Measurements from ENCODE around the gene UPP1. TPM values are rescaled to one million over a fixed set of nuclear protein-coding genes. Genes with fewer than 3 reads are reported as not detected.

UPP1 gene
- total and polyA plus RNA-seq, 2 of the 13 experiments (the other 11 are each of a cell fraction or from before 2014, with no cell fraction given), result 5.7 to 9.8 TPM

DNA sequence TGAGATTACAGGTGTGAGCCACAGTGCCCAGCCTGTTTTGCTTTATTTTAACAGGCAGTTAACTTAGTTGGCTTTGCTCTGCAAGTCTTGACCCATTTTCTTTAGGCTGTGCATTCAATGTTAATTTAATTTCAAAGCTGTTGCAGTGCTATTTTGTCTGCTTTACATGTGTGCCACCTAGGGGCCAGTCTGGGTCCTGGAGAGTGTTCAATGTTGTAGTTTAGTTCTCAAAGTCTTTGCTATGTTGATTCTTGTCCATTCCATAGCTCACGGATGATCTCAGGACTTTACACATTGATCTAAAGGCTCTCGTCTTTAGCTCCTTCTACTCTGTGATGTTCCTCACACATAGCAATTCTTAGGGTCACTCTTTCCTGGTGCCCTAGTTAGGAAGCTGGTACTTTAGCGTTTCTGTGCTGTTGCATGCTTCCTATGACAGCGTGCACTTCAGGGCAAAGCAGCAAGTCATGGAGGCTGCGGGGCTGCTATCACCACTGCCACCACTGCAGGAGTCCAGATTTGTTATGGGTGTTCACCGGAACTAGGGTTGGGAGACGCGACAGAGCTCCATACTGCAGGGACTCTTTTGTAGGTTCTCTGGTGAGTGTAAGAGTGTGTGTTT is 65.8 kb downstream of the UPP1 start (continued):
- TF ChIP-seq JUNB (CRISPR knock-in tag; IDR thresholded peaks at IDR 0.05; ENCODE audit: borderline replicate concordance) (no peak), HOXD1 (CRISPR knock-in tag; IDR thresholded peaks at IDR 0.05) (no peak), ZNF772 (CRISPR knock-in tag; IDR thresholded peaks at IDR 0.05) (no peak), ZBTB3 (CRISPR knock-in tag; IDR thresholded peaks at IDR 0.05; ENCODE audit: borderline replicate concordance, low read depth) (no peak), SALL2 (CRISPR knock-in tag; IDR thresholded peaks at IDR 0.05) (no peak), ZNF296 (CRISPR knock-in tag; conservative IDR thresholded peaks at IDR 0.05) (no peak), REPIN1 (CRISPR knock-in tag; IDR thresholded peaks at IDR 0.05; ENCODE audit: borderline replicate concordance, low read depth) (peak; percentile 24; the same call in 1 of the 2 replicates), ZNF20 (CRISPR knock-in tag; IDR thresholded peaks at IDR 0.05) (no peak), ZNF501 (CRISPR knock-in tag; IDR thresholded peaks at IDR 0.05) (no peak), ZNF607 (CRISPR knock-in tag; IDR thresholded peaks at IDR 0.05; ENCODE audit: borderline replicate concordance) (no peak), YEATS2 (CRISPR knock-in tag; IDR thresholded peaks at IDR 0.05; ENCODE audit: borderline replicate concordance) (no peak), MXI1 (IDR thresholded peaks at IDR 0.05; ENCODE audit: borderline replicate concordance, low read depth, low read length) (no peak), ATF1 (CRISPR knock-in tag; IDR thresholded peaks at IDR 0.05) (no peak), ZKSCAN8 (CRISPR knock-in tag; IDR thresholded peaks at IDR 0.05; ENCODE audit: borderline replicate concordance) (peak; percentile 47; the same call in 1 of the 2 replicates), ZNF234 (CRISPR knock-in tag; conservative IDR thresholded peaks at IDR 0.05) (no peak), POGZ (CRISPR knock-in tag; IDR thresholded peaks at IDR 0.05) (no peak), ZNF383 (CRISPR knock-in tag; IDR thresholded peaks at IDR 0.05; ENCODE audit: borderline replicate concordance) (no peak), KLF6 (CRISPR knock-in tag; IDR thresholded peaks at IDR 0.05) (no peak), ZNF891 (CRISPR knock-in tag; IDR thresholded peaks at IDR 0.05) (no peak), ZNF839 (CRISPR knock-in tag; IDR thresholded peaks at IDR 0.05; ENCODE audit: borderline replicate concordance) (no peak), HNF4A (CRISPR knock-in tag; IDR thresholded peaks at IDR 0.05) (peak; percentile 43), POLR2AphosphoS5 (IDR thresholded peaks at IDR 0.05; ENCODE audit: low read depth, low read length) (no peak), EP300 (IDR thresholded peaks at IDR 0.05; ENCODE audit: low read depth in 2 of 2, low read length in 2 of 2) (no peak), EP300 (CRISPR knock-in tag; IDR thresholded peaks at IDR 0.05; ENCODE audit: borderline replicate concordance) (no peak), ZNF326 (CRISPR knock-in tag; IDR thresholded peaks at IDR 0.05; ENCODE audit: borderline replicate concordance) (no peak)
- TF ChIP-seq, protein P1, sequence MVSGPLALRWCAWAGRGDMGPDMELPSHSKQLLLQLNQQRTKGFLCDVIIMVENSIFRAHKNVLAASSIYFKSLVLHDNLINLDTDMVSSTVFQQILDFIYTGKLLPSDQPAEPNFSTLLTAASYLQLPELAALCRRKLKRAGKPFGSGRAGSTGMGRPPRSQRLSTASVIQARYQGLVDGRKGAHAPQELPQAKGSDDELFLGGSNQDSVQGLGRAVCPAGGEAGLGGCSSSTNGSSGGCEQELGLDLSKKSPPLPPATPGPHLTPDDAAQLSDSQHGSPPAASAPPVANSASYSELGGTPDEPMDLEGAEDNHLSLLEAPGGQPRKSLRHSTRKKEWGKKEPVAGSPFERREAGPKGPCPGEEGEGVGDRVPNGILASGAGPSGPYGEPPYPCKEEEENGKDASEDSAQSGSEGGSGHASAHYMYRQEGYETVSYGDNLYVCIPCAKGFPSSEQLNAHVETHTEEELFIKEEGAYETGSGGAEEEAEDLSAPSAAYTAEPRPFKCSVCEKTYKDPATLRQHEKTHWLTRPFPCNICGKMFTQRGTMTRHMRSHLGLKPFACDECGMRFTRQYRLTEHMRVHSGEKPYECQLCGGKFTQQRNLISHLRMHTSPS (CRISPR knock-in tag; IDR thresholded peaks at IDR 0.05; ENCODE audit: low read depth), result no peak
- TF ChIP-seq, protein P2, sequence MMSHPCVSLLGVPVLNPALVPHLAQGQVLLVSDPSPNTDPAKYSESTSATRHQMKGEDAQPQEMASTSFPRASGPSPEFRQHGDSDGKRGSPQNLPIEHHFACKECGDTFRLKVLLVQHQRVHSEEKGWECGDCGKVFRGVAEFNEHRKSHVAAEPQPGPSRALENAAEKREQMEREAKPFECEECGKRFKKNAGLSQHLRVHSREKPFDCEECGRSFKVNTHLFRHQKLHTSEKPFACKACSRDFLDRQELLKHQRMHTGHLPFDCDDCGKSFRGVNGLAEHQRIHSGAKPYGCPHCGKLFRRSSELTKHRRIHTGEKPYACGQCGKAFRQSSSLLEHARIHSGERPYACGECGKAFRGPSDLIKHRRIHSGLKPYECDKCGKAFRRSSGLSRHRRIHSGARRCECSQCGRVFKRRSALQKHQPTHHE (CRISPR knock-in tag; IDR thresholded peaks at IDR 0.05; ENCODE audit: borderline replicate concordance), result no peak

Measured in HepG2 (cell line).